ENCODE data around the gene CDK12. TPM values are rescaled to one million over a fixed set of nuclear protein-coding genes. Genes with fewer than 3 reads are reported as not detected.

CDK12 gene
- total and polyA plus RNA-seq, 9 of the 15 experiments (the other 6 are each of a cell fraction or from before 2014, with no cell fraction given) = 3.4 to 65.6 (median 36.8) TPM

DNA sequence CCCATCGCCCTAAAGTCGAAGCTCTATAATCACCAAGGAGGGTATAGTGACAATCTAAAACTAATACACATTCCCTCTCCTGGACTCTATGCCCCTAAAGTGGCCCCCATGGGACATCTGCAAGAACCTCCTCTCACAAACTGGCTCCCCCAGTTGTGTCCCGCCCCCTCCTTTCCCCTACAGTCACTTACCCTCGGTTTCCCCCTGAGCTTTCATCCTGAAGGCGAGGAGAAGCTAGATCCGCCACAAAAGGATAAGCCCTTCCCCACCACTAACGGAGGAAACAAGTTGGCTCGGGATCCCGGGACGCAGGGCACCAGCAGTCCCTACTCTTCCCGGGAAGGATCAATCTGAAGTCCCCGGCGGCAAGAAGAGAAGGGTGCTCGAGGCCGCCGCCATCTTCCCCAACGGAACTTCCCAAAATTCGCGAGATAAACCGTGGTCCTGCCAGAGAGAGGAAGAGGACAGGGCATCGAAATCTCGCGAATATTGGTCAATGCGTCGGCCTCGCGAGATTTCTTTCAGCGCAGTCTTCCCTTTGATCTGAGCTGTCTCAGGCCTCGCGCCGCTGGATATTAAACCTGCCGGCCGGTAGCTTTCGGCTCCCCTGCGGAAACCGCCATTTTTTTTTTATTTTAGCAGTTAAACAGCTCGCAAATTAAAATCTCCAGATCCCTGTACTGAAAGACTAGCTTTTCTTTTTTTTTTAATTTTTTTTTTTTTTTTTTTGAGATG is 10.3 kb upstream of the CDK12 start, which contains the start of gene MED1 (continued):
- TF ChIP-seq ZNF224 (CRISPR knock-in tag; IDR thresholded peaks at IDR 0.05) (no peak), HOXB6 (CRISPR knock-in tag; IDR thresholded peaks at IDR 0.05; ENCODE audit: borderline replicate concordance) (no peak), NR2C2 (CRISPR knock-in tag; IDR thresholded peaks at IDR 0.05) (no peak), NR2C2 (tag; IDR thresholded peaks at IDR 0.05) (no peak; the same call in 1 of the 2 replicates), CBX3 (IDR thresholded peaks at IDR 0.05; ENCODE audit: borderline replicate concordance in 1 of 2, low read length in 2 of 2) (no peak), SMAD1 (IDR thresholded peaks at IDR 0.05; ENCODE audit: low read depth, low read length, partially characterized antibody) (peak; percentile 55), NEUROD1 (IDR thresholded peaks at IDR 0.05; ENCODE audit: borderline replicate concordance, low read depth, low read length, partially characterized antibody) (no peak), ZEB2 (IDR thresholded peaks at IDR 0.05) (no peak)
- TF ChIP-seq, protein P1, sequence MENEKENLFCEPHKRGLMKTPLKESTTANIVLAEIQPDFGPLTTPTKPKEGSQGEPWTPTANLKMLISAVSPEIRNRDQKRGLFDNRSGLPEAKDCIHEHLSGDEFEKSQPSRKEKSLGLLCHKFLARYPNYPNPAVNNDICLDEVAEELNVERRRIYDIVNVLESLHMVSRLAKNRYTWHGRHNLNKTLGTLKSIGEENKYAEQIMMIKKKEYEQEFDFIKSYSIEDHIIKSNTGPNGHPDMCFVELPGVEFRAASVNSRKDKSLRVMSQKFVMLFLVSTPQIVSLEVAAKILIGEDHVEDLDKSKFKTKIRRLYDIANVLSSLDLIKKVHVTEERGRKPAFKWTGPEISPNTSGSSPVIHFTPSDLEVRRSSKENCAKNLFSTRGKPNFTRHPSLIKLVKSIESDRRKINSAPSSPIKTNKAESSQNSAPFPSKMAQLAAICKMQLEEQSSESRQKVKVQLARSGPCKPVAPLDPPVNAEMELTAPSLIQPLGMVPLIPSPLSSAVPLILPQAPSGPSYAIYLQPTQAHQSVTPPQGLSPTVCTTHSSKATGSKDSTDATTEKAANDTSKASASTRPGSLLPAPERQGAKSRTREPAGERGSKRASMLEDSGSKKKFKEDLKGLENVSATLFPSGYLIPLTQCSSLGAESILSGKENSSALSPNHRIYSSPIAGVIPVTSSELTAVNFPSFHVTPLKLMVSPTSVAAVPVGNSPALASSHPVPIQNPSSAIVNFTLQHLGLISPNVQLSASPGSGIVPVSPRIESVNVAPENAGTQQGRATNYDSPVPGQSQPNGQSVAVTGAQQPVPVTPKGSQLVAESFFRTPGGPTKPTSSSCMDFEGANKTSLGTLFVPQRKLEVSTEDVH (IDR thresholded peaks at IDR 0.05; ENCODE audit: low read depth, partially characterized antibody) = no peak
- TF ChIP-seq, protein P2, sequence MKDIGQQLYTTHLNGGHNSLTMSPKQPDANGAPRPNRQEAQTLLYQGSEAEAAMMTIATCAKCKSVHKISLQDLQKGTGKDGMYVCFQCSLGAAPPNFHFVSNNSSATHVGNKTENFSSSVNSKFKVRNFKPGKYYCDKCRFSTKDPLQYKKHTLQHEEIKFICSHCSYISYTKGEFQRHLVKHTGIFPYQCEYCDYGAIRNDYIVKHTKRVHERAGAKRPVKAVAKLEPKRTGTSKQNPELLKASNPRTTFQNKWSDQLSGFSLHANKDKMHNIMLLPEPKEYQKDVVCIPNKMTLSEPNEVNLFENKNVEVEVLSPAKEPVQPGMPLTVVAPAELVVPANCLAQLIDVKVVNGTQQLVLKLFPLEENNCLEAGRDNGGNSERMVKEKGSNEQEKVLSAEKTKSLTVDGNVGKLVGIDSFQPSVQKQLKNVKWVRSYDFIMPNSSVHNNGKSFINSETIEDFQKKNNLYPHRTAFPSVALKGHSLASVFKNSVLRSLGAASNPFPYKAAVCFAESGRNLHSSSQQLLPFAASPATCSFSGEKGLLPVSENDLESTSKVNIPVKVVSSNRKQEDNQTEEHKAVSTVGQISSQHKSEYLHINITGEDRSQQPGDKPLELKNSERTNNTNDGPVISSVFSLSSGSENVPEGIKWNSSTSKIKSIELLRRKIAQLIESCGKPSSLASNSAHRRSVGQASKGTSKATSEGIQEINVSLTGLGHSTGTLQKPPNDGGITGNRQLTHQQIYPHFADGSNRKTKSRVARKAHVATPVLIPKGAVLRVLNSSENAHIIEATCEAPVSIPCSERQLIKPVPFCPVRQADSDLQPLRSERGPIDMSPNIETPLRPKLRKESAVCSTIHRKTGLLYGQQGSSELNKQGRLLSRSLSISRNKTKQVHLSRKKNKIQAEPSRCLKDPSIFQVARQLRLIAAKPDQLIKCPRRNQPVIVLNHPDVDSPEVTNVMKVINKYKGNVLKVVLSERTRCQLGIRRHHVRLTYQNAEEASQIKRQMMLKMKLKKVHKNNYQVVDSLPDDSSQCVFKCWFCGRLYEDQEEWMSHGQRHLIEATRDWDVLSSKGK (CRISPR knock-in tag; IDR thresholded peaks at IDR 0.05) = no peak
- TF ChIP-seq, protein P3, sequence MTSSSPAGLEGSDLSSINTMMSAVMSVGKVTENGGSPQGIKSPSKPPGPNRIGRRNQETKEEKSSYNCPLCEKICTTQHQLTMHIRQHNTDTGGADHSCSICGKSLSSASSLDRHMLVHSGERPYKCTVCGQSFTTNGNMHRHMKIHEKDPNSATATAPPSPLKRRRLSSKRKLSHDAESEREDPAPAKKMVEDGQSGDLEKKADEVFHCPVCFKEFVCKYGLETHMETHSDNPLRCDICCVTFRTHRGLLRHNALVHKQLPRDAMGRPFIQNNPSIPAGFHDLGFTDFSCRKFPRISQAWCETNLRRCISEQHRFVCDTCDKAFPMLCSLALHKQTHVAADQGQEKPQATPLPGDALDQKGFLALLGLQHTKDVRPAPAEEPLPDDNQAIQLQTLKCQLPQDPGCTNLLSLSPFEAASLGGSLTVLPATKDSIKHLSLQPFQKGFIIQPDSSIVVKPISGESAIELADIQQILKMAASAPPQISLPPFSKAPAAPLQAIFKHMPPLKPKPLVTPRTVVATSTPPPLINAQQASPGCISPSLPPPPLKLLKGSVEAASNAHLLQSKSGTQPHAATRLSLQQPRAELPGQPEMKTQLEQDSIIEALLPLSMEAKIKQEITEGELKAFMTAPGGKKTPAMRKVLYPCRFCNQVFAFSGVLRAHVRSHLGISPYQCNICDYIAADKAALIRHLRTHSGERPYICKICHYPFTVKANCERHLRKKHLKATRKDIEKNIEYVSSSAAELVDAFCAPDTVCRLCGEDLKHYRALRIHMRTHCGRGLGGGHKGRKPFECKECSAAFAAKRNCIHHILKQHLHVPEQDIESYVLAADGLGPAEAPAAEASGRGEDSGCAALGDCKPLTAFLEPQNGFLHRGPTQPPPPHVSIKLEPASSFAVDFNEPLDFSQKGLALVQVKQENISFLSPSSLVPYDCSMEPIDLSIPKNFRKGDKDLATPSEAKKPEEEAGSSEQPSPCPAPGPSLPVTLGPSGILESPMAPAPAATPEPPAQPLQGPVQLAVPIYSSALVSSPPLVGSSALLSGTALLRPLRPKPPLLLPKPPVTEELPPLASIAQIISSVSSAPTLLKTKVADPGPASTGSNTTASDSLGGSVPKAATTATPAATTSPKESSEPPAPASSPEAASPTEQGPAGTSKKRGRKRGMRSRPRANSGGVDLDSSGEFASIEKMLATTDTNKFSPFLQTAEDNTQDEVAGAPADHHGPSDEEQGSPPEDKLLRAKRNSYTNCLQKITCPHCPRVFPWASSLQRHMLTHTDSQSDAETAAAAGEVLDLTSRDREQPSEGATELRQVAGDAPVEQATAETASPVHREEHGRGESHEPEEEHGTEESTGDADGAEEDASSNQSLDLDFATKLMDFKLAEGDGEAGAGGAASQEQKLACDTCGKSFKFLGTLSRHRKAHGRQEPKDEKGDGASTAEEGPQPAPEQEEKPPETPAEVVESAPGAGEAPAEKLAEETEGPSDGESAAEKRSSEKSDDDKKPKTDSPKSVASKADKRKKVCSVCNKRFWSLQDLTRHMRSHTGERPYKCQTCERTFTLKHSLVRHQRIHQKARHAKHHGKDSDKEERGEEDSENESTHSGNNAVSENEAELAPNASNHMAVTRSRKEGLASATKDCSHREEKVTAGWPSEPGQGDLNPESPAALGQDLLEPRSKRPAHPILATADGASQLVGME (CRISPR knock-in tag; IDR thresholded peaks at IDR 0.05) = no peak
- TF ChIP-seq, protein P4, sequence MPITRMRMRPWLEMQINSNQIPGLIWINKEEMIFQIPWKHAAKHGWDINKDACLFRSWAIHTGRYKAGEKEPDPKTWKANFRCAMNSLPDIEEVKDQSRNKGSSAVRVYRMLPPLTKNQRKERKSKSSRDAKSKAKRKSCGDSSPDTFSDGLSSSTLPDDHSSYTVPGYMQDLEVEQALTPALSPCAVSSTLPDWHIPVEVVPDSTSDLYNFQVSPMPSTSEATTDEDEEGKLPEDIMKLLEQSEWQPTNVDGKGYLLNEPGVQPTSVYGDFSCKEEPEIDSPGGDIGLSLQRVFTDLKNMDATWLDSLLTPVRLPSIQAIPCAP (CRISPR knock-in tag; IDR thresholded peaks at IDR 0.05; ENCODE audit: borderline replicate concordance) = no peak

Data from K562 (cell line).